H9 (cell line): Measurements from ENCODE around the gene MS4A15. TPM values are rescaled to one million over a fixed set of nuclear protein-coding genes. Genes with fewer than 3 reads are reported as not detected.

Source experiments
- DNase-seq: peaks from one replicate; pipeline ENCODE4 v3.0.0-alpha.2; 2017
- H2AFZ ChIP-seq: one replicate; pipeline ENCODE4 v1.6.1; 2013; ENCODE audit warnings: mild to moderate bottlenecking, low read length, control low read depth, moderate library complexity
- H2AK5ac ChIP-seq: 2 replicates; pipeline ENCODE4 v1.6.1; 2013; ENCODE audit warnings: low read length, control low read depth, mixed read lengths; ENCODE audit not compliant: insufficient read length
- H2BK120ac ChIP-seq: one replicate; pipeline ENCODE4 v1.6.1; 2013; ENCODE audit warnings: low read depth, mild to moderate bottlenecking, low read length, control low read depth, inconsistent platforms; ENCODE audit not compliant: poor library complexity, severe bottlenecking
- H2BK12ac ChIP-seq: 2 replicates; pipeline ENCODE4 v1.6.1; 2013; ENCODE audit warnings: low read length, control low read depth, mixed read lengths, low read depth; ENCODE audit not compliant: insufficient read length
- H2BK15ac ChIP-seq: 2 replicates; pipeline ENCODE4 v1.6.1; 2013; ENCODE audit warnings: low read depth, low read length, control low read depth
- H2BK20ac ChIP-seq: one replicate; pipeline ENCODE4 v1.6.1; 2013; ENCODE audit warnings: low read depth, mild to moderate bottlenecking, low read length, control low read depth, inconsistent platforms; ENCODE audit not compliant: poor library complexity, severe bottlenecking
- H2BK5ac ChIP-seq: 2 replicates; pipeline ENCODE4 v1.6.1; 2013; ENCODE audit warnings: low read length, control low read depth, mixed read lengths; ENCODE audit not compliant: insufficient read length
- H3K14ac ChIP-seq: 2 replicates; pipeline ENCODE4 v1.6.1; 2013; ENCODE audit warnings: low read length, control low read depth; ENCODE audit not compliant: insufficient read depth
- H3K18ac ChIP-seq: 2 replicates; pipeline ENCODE4 v1.6.1; 2013; ENCODE audit warnings: low read depth, mild to moderate bottlenecking, mixed read lengths, low read length, control low read depth; ENCODE audit not compliant: insufficient read length
- H3K23ac ChIP-seq: 2 replicates; pipeline ENCODE4 v1.6.1; 2013; ENCODE audit warnings: low read length, control low read depth, mixed read lengths, low read depth; ENCODE audit not compliant: insufficient read length
- H3K23me2 ChIP-seq: 2 replicates; pipeline ENCODE4 v1.6.1; 2013; ENCODE audit warnings: low read depth, mild to moderate bottlenecking, mixed read lengths, low read length, control low read depth; ENCODE audit not compliant: insufficient read length, poor library complexity, severe bottlenecking
- H3K27ac ChIP-seq: 2 replicates; pipeline ENCODE4 v1.5.1; 2013; ENCODE audit warnings: low read length, control low read depth, mixed read lengths, low read depth; ENCODE audit not compliant: insufficient read length
- H3K27me3 ChIP-seq: 2 replicates; pipeline ENCODE4 v1.6.1; 2013; ENCODE audit warnings: low read length, control low read depth, inconsistent platforms; ENCODE audit not compliant: insufficient read depth
- H3K4ac ChIP-seq: 2 replicates; pipeline ENCODE4 v1.6.1; 2013; ENCODE audit warnings: low read depth, mild to moderate bottlenecking, control low read depth, inconsistent platforms, low read length, moderate library complexity
- H3K4me1 ChIP-seq: 2 replicates; pipeline ENCODE4 v1.6.1; 2013; ENCODE audit warnings: low read length, control low read depth, inconsistent platforms; ENCODE audit not compliant: insufficient read depth
- H3K4me2 ChIP-seq: 2 replicates; pipeline ENCODE4 v1.6.1; 2013; ENCODE audit warnings: low read length, control low read depth, mixed read lengths; ENCODE audit not compliant: insufficient read length, insufficient read depth
- H3K56ac ChIP-seq: 2 replicates; pipeline ENCODE4 v1.6.1; 2013; ENCODE audit warnings: low read depth, mild to moderate bottlenecking, mixed read lengths, low read length, control low read depth; ENCODE audit not compliant: insufficient read length
- H3K79me1 ChIP-seq: 2 replicates; pipeline ENCODE4 v1.6.1; 2013; ENCODE audit warnings: low read depth, mild to moderate bottlenecking, moderate library complexity, low read length, control low read depth, inconsistent platforms; ENCODE audit not compliant: insufficient read depth, poor library complexity, severe bottlenecking
- H3K79me2 ChIP-seq: 2 replicates; pipeline ENCODE4 v1.6.1; 2013; ENCODE audit warnings: low read length, control low read depth, inconsistent platforms; ENCODE audit not compliant: insufficient read depth
- H3K9ac ChIP-seq: 2 replicates; pipeline ENCODE4 v1.6.1; 2013; ENCODE audit warnings: low read length, control low read depth, mixed read lengths; ENCODE audit not compliant: insufficient read length; ENCODE audit errors: extremely low read depth
- H3K9me3 ChIP-seq: one replicate; pipeline ENCODE4 v1.6.1; 2013; ENCODE audit warnings: low read depth, low read length, inconsistent platforms; ENCODE audit not compliant: control insufficient read depth
- H3T11ph ChIP-seq: one replicate; pipeline ENCODE4 v1.6.1; 2013; ENCODE audit warnings: mild to moderate bottlenecking, low read length, control low read depth, inconsistent platforms
- H4K20me1 ChIP-seq: one replicate; pipeline ENCODE4 v1.6.1; 2013; ENCODE audit not compliant: control insufficient read depth, insufficient read length, insufficient read depth
- H4K5ac ChIP-seq: 2 replicates; pipeline ENCODE4 v1.6.1; 2013; ENCODE audit warnings: low read depth, mild to moderate bottlenecking, mixed read lengths, low read length, control low read depth; ENCODE audit not compliant: insufficient read length
- H4K8ac ChIP-seq: replicated peaks from 2 replicates; pipeline ENCODE4 v1.6.1; 2013; ENCODE audit warnings: low read length, control low read depth, mixed read lengths, low read depth; ENCODE audit not compliant: insufficient read length
- H4K91ac ChIP-seq: 2 replicates; pipeline ENCODE4 v1.6.1; 2013; ENCODE audit warnings: low read depth, mild to moderate bottlenecking, moderate library complexity, mixed read lengths, low read length, control low read depth; ENCODE audit not compliant: insufficient read length
- H3K27ac Mint-ChIP-seq, 3 experiments: 2 replicates in 2 of 3; 3 replicates in 1 of 3; pipeline ENCODE4 v1.8.0; 2020 to 2021; ENCODE audit warnings: mixed read lengths in 3 of 3, mild to moderate bottlenecking in 1 of 3, moderate library complexity in 1 of 3
- H3K27me3 Mint-ChIP-seq: 2 replicates; pipeline ENCODE4 v1.8.0; 2021; ENCODE audit warnings: low read depth, mild to moderate bottlenecking, moderate library complexity, mixed read lengths
- H3K36me3 Mint-ChIP-seq, 3 experiments: 2 replicates in 2 of 3; 3 replicates in 1 of 3; pipeline ENCODE4 v1.8.0; 2020 to 2021; ENCODE audit warnings: low read depth in 3 of 3, mixed read lengths in 3 of 3; ENCODE audit not compliant: insufficient read depth in 1 of 3
- H3K4me1 Mint-ChIP-seq, 2 experiments: 2 replicates each; pipeline ENCODE4 v1.8.0; 2020; ENCODE audit warnings: mixed read lengths in 2 of 2
- H3K4me3 Mint-ChIP-seq, 2 experiments: 2 replicates in 1 of 2; 3 replicates in 1 of 2; pipeline ENCODE4 v1.8.0; 2020 to 2021; ENCODE audit warnings: mild to moderate bottlenecking in 2 of 2, mixed read lengths in 2 of 2, moderate library complexity in 1 of 2
- H3K9me3 Mint-ChIP-seq, 2 experiments: 2 replicates in 1 of 2; 3 replicates in 1 of 2; pipeline ENCODE4 v1.8.0; 2020; ENCODE audit warnings: mild to moderate bottlenecking in 2 of 2, mixed read lengths in 2 of 2, moderate library complexity in 1 of 2
- CTCF ChIP-seq: fragments of 200-600 bp; sonication (generic); conservative IDR thresholded peaks from 3 replicates; pipeline ENCODE4 v1.8.0; 2021; ENCODE audit warnings: antibody characterized with exemption, mild to moderate bottlenecking
- total RNA-seq: library from RNA; stranded (reverse); gene quantifications from 2 replicates; pipeline ENCODE4 v1.2.1, GENCODE V29; 2021

MS4A15 gene
- total RNA-seq, 1 experiment from 2014 or later, result 0.11 TPM

GRCh38 chr11:60740573-60740972, 16.1 kb upstream of the MS4A15 start:
- no peak for TF ChIP-seq CTCF
- no peak overlapping the region for H3K4me2 ChIP-seq
- H4K5ac ChIP-seq, result no peak overlapping the region
- H2BK5ac ChIP-seq, result no peak overlapping the region
- H3K9me3 ChIP-seq, result no peaks in the 10 kb centered on the region
- H3K23ac ChIP-seq, result no peak overlapping the region
- no peak overlapping the region for H2BK20ac ChIP-seq
- no peaks in the 10 kb centered on the region for H3K36me3 Mint-ChIP-seq
- no peaks in the 10 kb centered on the region for H3K4me1 ChIP-seq
- no peak overlapping the region for H3K27ac Mint-ChIP-seq
- no peak overlapping the region for H2AFZ ChIP-seq
- H3K79me1 ChIP-seq, result no peaks in the 10 kb centered on the region
- H3K9me3 Mint-ChIP-seq, result no peaks in the 10 kb centered on the region; a peak in 2 of 5 replicates
- H3K4ac ChIP-seq, result no peak overlapping the region
- H3K56ac ChIP-seq, result no peak overlapping the region
- no peak overlapping the region for H3K18ac ChIP-seq
- no peak overlapping the region for H4K91ac ChIP-seq
- no peak overlapping the region for H2BK15ac ChIP-seq
- DNase-seq, result no peak
- no peaks in the 10 kb centered on the region for H4K20me1 ChIP-seq
- H3K27me3 ChIP-seq, result no peaks in the 10 kb centered on the region
- H3K23me2 ChIP-seq, result no peaks in the 10 kb centered on the region
- H3K79me2 ChIP-seq, result no peaks in the 10 kb centered on the region
- H3K4me3 Mint-ChIP-seq, result no peak overlapping the region
- peaks cover 4 to 6% of the 10 kb centered on the region in 2 experiments for H3K4me1 Mint-ChIP-seq
- no peak overlapping the region for H4K8ac ChIP-seq
- peaks cover 5% of the 10 kb centered on the region for H3K27me3 Mint-ChIP-seq
- H3K14ac ChIP-seq, result no peak overlapping the region
- no peak overlapping the region for H2BK12ac ChIP-seq
- H3T11ph ChIP-seq, result no peak overlapping the region
- H3K27ac ChIP-seq, result no peak overlapping the region
- no peak overlapping the region for H3K9ac ChIP-seq
- H2AK5ac ChIP-seq, result no peak overlapping the region
- no peak overlapping the region for H2BK120ac ChIP-seq
